Measurements from ENCODE around the gene ARID1B. TPM values are rescaled to one million over a fixed set of nuclear protein-coding genes. Genes with fewer than 3 reads are reported as not detected.

ARID1B gene
- total and polyA plus RNA-seq, 9 donors, result 44.2 to 72.5 (median 63.5) TPM

GRCh38 chr6:156849806-156850205 is 72.6 kb downstream of the ARID1B start:
- H3K4me1 ChIP-seq (ENCODE audit: control insufficient read depth, insufficient read depth, low read length), result peaks cover 45% of the 10 kb centered on the region
- no peak overlapping the region for H3K27ac ChIP-seq (ENCODE audit: low read length)
- no peak for DNase-seq
- H3K4me3 ChIP-seq (ENCODE audit: low read length), result no peak overlapping the region
- H3K27me3 ChIP-seq (ENCODE audit: control insufficient read depth, insufficient read depth, low read length), result no peaks in the 10 kb centered on the region
- WGBS (ENCODE audit: insufficient coverage), result 63% methylated on average over 3 of the region's 7 CpGs
- no peaks in the 10 kb centered on the region for H3K36me3 ChIP-seq (ENCODE audit: control insufficient read depth, insufficient read depth, low read length)
- no peaks in the 10 kb centered on the region for H3K9me3 ChIP-seq (replicated peaks; ENCODE audit: control insufficient read depth, low read depth, low read length)

- H3K36me3 ChIP-seq (ENCODE audit: control insufficient read depth, insufficient read depth, low read length), result no peaks in the 10 kb centered on the region
- DNase-seq, result no peak
- no peak overlapping the region for H3K27ac ChIP-seq (ENCODE audit: low read length)
- H3K27me3 ChIP-seq (ENCODE audit: control insufficient read depth, insufficient read depth, low read length), result no peaks in the 10 kb centered on the region
- H3K4me3 ChIP-seq (ENCODE audit: low read length), result no peak overlapping the region
- no peaks in the 10 kb centered on the region for H3K9me3 ChIP-seq (replicated peaks; ENCODE audit: control insufficient read depth, low read depth, low read length)
- H3K4me1 ChIP-seq (ENCODE audit: control insufficient read depth, insufficient read depth, low read length), result peaks cover 39% of the 10 kb centered on the region
- WGBS (ENCODE audit: insufficient coverage), result 100% methylated on average over 1 of the region's 3 CpGs
These were observed 73.2 kb downstream of the ARID1B start for GRCh38 chr6:156850353-156850752.

- peak; percentile 36 for DNase-seq
- Histone ChIP-seq H3K27me3 (ENCODE audit: control insufficient read depth, insufficient read depth, low read length) (no peaks in the 10 kb centered on the region), H3K36me3 (ENCODE audit: control insufficient read depth, insufficient read depth, low read length) (no peaks in the 10 kb centered on the region), H3K9me3 (replicated peaks; ENCODE audit: control insufficient read depth, low read depth, low read length) (no peaks in the 10 kb centered on the region), H3K4me1 (ENCODE audit: control insufficient read depth, insufficient read depth, low read length) (peaks cover 36% of the 10 kb centered on the region), H3K27ac (ENCODE audit: low read length) (no peak overlapping the region), H3K4me3 (ENCODE audit: low read length) (no peak overlapping the region)
- no CpG with 5 or more reads among the region's 3 CpGs for WGBS (ENCODE audit: insufficient coverage)
These were observed 74.3 kb downstream of the ARID1B start for GRCh38 chr6:156851454-156851921.

GRCh38 chr6:156852147-156852857 is 75.1 kb downstream of the ARID1B start:
- Histone ChIP-seq H3K9me3 (replicated peaks; ENCODE audit: control insufficient read depth, low read depth, low read length) (no peaks in the 10 kb centered on the region), H3K36me3 (ENCODE audit: control insufficient read depth, insufficient read depth, low read length) (no peaks in the 10 kb centered on the region), H3K27me3 (ENCODE audit: control insufficient read depth, insufficient read depth, low read length) (no peaks in the 10 kb centered on the region), H3K27ac (ENCODE audit: low read length) (peak overlapping the region; percentile 49), H3K4me1 (ENCODE audit: control insufficient read depth, insufficient read depth, low read length) (peaks cover 30% of the 10 kb centered on the region), H3K4me3 (ENCODE audit: low read length) (no peak overlapping the region)
- no CpG with 5 or more reads among the region's 9 CpGs for WGBS (ENCODE audit: insufficient coverage)
- DNase-seq, result no peak

- no peaks in the 10 kb centered on the region for H3K27me3 ChIP-seq (ENCODE audit: control insufficient read depth, insufficient read depth, low read length)
- no peak for DNase-seq
- H3K4me1 ChIP-seq (ENCODE audit: control insufficient read depth, insufficient read depth, low read length), result peaks cover 26% of the 10 kb centered on the region
- H3K4me3 ChIP-seq (ENCODE audit: low read length), result no peak overlapping the region
- WGBS (ENCODE audit: insufficient coverage), result no CpG with 5 or more reads among the region's 1 CpG
- peak overlapping the region; percentile 49 for H3K27ac ChIP-seq (ENCODE audit: low read length)
- no peaks in the 10 kb centered on the region for H3K9me3 ChIP-seq (replicated peaks; ENCODE audit: control insufficient read depth, low read depth, low read length)
- H3K36me3 ChIP-seq (ENCODE audit: control insufficient read depth, insufficient read depth, low read length), result no peaks in the 10 kb centered on the region
These were observed 75.7 kb downstream of the ARID1B start for GRCh38 chr6:156852858-156853216.

GRCh38 chr6:156853733-156854132 is 76.6 kb downstream of the ARID1B start:
- 100% methylated on average over 1 of the region's 5 CpGs for WGBS (ENCODE audit: insufficient coverage)
- no peak for DNase-seq
- Histone ChIP-seq H3K4me3 (ENCODE audit: low read length) (no peak overlapping the region), H3K4me1 (ENCODE audit: control insufficient read depth, insufficient read depth, low read length) (peaks cover 21% of the 10 kb centered on the region), H3K36me3 (ENCODE audit: control insufficient read depth, insufficient read depth, low read length) (no peaks in the 10 kb centered on the region), H3K27ac (ENCODE audit: low read length) (no peak overlapping the region), H3K9me3 (replicated peaks; ENCODE audit: control insufficient read depth, low read depth, low read length) (no peaks in the 10 kb centered on the region), H3K27me3 (ENCODE audit: control insufficient read depth, insufficient read depth, low read length) (no peaks in the 10 kb centered on the region)

GRCh38 chr6:156854466-156855161 is 77.4 kb downstream of the ARID1B start:
- no peak for DNase-seq
- no peak overlapping the region for H3K4me3 ChIP-seq (ENCODE audit: low read length)
- H3K27ac ChIP-seq (ENCODE audit: low read length), result no peak overlapping the region
- H3K36me3 ChIP-seq (ENCODE audit: control insufficient read depth, insufficient read depth, low read length), result no peaks in the 10 kb centered on the region
- no peaks in the 10 kb centered on the region for H3K9me3 ChIP-seq (replicated peaks; ENCODE audit: control insufficient read depth, low read depth, low read length)
- WGBS (ENCODE audit: insufficient coverage), result 85% methylated on average over 1 of the region's 10 CpGs
- H3K4me1 ChIP-seq (ENCODE audit: control insufficient read depth, insufficient read depth, low read length), result peaks cover 17% of the 10 kb centered on the region
- no peaks in the 10 kb centered on the region for H3K27me3 ChIP-seq (ENCODE audit: control insufficient read depth, insufficient read depth, low read length)

GRCh38 chr6:156857573-156857972 is 80.4 kb downstream of the ARID1B start:
- peak; percentile 35 for DNase-seq
- Histone ChIP-seq H3K4me3 (ENCODE audit: low read length) (no peak overlapping the region), H3K36me3 (ENCODE audit: control insufficient read depth, insufficient read depth, low read length) (no peaks in the 10 kb centered on the region), H3K9me3 (replicated peaks; ENCODE audit: control insufficient read depth, low read depth, low read length) (no peaks in the 10 kb centered on the region), H3K27ac (ENCODE audit: low read length) (no peak overlapping the region), H3K27me3 (ENCODE audit: control insufficient read depth, insufficient read depth, low read length) (no peaks in the 10 kb centered on the region), H3K4me1 (ENCODE audit: control insufficient read depth, insufficient read depth, low read length) (peaks cover 7% of the 10 kb centered on the region)
- WGBS (ENCODE audit: insufficient coverage), result 88% methylated on average over 1 of the region's 2 CpGs

- no peaks in the 10 kb centered on the region for H3K4me1 ChIP-seq (ENCODE audit: control insufficient read depth, insufficient read depth, low read length)
- H3K36me3 ChIP-seq (ENCODE audit: control insufficient read depth, insufficient read depth, low read length), result no peaks in the 10 kb centered on the region
- no CpG with 5 or more reads among the region's 1 CpG for WGBS (ENCODE audit: insufficient coverage)
- H3K27ac ChIP-seq (ENCODE audit: low read length), result no peak overlapping the region
- H3K27me3 ChIP-seq (ENCODE audit: control insufficient read depth, insufficient read depth, low read length), result no peaks in the 10 kb centered on the region
- no peaks in the 10 kb centered on the region for H3K9me3 ChIP-seq (replicated peaks; ENCODE audit: control insufficient read depth, low read depth, low read length)
- no peak for DNase-seq
- H3K4me3 ChIP-seq (ENCODE audit: low read length), result no peak overlapping the region
These were observed 82.5 kb downstream of the ARID1B start for GRCh38 chr6:156859686-156860085.

- H3K27ac ChIP-seq (ENCODE audit: low read length), result no peak overlapping the region
- H3K9me3 ChIP-seq (replicated peaks; ENCODE audit: control insufficient read depth, low read depth, low read length), result no peaks in the 10 kb centered on the region
- no peaks in the 10 kb centered on the region for H3K27me3 ChIP-seq (ENCODE audit: control insufficient read depth, insufficient read depth, low read length)
- H3K4me1 ChIP-seq (ENCODE audit: control insufficient read depth, insufficient read depth, low read length), result no peaks in the 10 kb centered on the region
- DNase-seq, result no peak
- WGBS (ENCODE audit: insufficient coverage), result 86% methylated on average over 6 of the region's 7 CpGs
- H3K36me3 ChIP-seq (ENCODE audit: control insufficient read depth, insufficient read depth, low read length), result no peaks in the 10 kb centered on the region
- no peak overlapping the region for H3K4me3 ChIP-seq (ENCODE audit: low read length)
These were observed 85.5 kb downstream of the ARID1B start for GRCh38 chr6:156862711-156863110.
